Measurements from ENCODE around the gene MIPEP. TPM values are rescaled to one million over a fixed set of nuclear protein-coding genes. Genes with fewer than 3 reads are reported as not detected.

The MIPEP gene
- total and polyA plus RNA-seq, 9 of the 15 experiments (the other 6 are each of a cell fraction or from before 2014, with no cell fraction given), result 1.7 to 19.3 (median 13.1) TPM

DNA sequence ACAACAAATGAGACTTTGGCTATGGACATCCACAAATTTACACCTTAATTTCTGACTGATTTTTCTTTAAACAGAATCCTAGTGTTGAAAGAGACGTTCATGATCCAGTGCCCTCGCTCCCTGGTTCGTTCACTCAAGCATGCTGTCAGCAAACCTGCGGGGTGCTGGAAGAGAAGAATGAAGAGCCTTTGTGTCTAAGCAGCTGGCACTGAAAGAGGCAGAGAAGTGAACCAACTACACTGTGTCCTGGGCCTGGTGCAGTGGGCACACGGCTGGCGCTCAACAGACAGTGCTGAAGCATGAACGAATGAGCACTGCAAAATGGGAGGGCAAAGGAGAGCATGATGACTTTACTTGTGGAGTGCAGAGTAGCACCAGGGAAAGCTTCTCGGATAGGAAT, 46.8 kb downstream of the MIPEP start (continued):
- TF ChIP-seq, protein P1, sequence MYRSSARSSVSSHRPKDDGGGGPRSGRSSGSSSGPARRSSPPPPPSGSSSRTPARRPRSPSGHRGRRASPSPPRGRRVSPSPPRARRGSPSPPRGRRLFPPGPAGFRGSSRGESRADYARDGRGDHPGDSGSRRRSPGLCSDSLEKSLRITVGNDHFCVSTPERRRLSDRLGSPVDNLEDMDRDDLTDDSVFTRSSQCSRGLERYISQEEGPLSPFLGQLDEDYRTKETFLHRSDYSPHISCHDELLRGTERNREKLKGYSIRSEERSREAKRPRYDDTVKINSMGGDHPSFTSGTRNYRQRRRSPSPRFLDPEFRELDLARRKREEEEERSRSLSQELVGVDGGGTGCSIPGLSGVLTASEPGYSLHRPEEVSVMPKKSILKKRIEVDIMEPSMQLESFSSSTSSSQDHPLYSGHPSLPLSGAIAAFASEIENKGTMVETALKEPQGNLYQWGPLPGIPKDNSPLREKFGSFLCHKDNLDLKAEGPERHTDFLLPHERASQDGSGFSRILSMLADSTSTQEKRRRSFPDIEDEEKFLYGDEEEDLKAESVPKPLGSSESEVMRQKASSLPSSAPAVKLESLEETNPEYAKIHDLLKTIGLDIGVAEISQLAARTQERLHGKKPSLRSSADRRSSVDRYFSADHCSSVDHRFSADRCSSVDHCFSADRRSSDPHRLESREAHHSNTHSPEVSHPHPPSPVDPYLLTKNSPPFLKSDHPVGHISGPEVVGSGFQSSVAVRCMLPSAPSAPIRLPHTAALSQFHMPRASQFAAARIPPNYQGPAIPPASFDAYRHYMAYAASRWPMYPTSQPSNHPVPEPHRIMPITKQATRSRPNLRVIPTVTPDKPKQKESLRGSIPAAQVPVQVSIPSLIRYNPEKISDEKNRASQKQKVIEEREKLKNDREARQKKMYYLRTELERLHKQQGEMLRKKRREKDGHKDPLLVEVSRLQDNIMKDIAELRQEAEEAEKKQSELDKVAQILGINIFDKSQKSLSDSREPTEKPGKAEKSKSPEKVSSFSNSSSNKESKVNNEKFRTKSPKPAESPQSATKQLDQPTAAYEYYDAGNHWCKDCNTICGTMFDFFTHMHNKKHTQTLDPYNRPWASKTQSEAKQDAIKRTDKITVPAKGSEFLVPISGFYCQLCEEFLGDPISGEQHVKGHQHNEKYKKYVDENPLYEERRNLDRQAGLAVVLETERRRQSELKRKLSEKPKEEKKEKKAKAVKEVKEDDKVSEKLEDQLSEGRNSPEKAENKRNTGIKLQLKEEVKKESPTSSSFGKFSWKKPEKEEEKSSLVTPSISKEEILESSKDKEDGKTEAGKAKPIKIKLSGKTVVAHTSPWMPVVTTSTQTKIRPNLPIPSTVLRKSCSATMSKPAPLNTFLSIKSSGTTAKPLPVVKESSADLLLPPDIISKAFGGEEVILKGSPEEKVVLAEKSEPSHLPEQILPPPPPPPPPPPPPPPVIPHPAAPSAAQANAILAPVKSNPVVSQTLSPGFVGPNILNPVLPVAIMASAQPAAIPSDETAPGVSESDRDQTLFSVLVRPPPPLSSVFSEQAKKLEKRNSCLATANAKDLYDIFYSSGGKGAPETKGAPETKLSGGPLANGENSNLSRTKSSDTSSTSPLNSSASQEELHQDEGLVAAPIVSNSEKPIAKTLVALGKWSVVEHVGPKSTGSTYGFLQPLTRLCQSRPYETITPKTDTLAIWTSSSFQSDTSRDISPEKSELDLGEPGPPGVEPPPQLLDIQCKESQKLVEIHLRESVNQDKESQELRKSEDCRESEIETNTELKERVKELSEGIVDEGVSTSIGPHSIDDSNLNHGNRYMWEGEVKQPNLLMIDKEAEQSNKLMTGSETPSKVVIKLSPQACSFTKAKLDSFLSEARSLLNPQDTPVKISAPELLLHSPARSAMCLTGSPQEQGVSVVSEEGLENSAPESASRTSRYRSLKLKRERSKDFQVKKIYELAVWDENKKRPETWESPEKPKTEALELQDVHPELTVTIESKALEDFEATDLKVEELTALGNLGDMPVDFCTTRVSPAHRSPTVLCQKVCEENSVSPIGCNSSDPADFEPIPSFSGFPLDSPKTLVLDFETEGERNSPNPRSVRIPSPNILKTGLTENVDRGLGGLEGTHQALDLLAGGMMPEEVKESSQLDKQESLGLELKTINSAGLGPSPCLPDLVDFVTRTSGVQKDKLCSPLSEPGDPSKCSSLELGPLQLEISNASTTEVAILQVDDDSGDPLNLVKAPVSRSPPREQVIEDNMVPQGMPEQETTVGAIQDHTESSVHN (IDR thresholded peaks at IDR 0.05; ENCODE audit: borderline replicate concordance in 1 of 2, low read depth in 1 of 2), result no peak
- TF ChIP-seq, protein P2, sequence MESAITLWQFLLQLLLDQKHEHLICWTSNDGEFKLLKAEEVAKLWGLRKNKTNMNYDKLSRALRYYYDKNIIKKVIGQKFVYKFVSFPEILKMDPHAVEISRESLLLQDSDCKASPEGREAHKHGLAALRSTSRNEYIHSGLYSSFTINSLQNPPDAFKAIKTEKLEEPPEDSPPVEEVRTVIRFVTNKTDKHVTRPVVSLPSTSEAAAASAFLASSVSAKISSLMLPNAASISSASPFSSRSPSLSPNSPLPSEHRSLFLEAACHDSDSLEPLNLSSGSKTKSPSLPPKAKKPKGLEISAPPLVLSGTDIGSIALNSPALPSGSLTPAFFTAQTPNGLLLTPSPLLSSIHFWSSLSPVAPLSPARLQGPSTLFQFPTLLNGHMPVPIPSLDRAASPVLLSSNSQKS (CRISPR knock-in tag; IDR thresholded peaks at IDR 0.05), result no peak
- TF ChIP-seq FOXM1 (IDR thresholded peaks at IDR 0.05; ENCODE audit: low read depth) (no peak), FOXM1 (CRISPR knock-in tag; IDR thresholded peaks at IDR 0.05; ENCODE audit: low read depth) (no peak), ARID2 (IDR thresholded peaks at IDR 0.05) (no peak), NONO (IDR thresholded peaks at IDR 0.05; ENCODE audit: low read depth in 2 of 2, low read length in 1 of 2) (no peak), SAP30 (IDR thresholded peaks at IDR 0.05; ENCODE audit: borderline replicate concordance, insufficient read depth, low read depth, low read length, poor library complexity, severe bottlenecking) (no peak), ZFX (CRISPR knock-in tag; IDR thresholded peaks at IDR 0.05) (no peak)
- TF ChIP-seq, protein P3, sequence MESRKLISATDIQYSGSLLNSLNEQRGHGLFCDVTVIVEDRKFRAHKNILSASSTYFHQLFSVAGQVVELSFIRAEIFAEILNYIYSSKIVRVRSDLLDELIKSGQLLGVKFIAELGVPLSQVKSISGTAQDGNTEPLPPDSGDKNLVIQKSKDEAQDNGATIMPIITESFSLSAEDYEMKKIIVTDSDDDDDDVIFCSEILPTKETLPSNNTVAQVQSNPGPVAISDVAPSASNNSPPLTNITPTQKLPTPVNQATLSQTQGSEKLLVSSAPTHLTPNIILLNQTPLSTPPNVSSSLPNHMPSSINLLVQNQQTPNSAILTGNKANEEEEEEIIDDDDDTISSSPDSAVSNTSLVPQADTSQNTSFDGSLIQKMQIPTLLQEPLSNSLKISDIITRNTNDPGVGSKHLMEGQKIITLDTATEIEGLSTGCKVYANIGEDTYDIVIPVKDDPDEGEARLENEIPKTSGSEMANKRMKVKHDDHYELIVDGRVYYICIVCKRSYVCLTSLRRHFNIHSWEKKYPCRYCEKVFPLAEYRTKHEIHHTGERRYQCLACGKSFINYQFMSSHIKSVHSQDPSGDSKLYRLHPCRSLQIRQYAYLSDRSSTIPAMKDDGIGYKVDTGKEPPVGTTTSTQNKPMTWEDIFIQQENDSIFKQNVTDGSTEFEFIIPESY (CRISPR knock-in tag; IDR thresholded peaks at IDR 0.05), result no peak
- TF ChIP-seq, protein P4, sequence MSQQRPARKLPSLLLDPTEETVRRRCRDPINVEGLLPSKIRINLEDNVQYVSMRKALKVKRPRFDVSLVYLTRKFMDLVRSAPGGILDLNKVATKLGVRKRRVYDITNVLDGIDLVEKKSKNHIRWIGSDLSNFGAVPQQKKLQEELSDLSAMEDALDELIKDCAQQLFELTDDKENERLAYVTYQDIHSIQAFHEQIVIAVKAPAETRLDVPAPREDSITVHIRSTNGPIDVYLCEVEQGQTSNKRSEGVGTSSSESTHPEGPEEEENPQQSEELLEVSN (IDR thresholded peaks at IDR 0.05; ENCODE audit: borderline replicate concordance in 1 of 2, extremely low read depth in 1 of 2, insufficient read depth in 1 of 2, insufficient read length in 1 of 2, low read depth in 1 of 2, low read length in 1 of 2, poor library complexity in 1 of 2, severe bottlenecking in 1 of 2), result no peak
- TF ChIP-seq, protein P5, sequence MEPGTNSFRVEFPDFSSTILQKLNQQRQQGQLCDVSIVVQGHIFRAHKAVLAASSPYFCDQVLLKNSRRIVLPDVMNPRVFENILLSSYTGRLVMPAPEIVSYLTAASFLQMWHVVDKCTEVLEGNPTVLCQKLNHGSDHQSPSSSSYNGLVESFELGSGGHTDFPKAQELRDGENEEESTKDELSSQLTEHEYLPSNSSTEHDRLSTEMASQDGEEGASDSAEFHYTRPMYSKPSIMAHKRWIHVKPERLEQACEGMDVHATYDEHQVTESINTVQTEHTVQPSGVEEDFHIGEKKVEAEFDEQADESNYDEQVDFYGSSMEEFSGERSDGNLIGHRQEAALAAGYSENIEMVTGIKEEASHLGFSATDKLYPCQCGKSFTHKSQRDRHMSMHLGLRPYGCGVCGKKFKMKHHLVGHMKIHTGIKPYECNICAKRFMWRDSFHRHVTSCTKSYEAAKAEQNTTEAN (CRISPR knock-in tag; IDR thresholded peaks at IDR 0.05), result no peak

Data from K562 (cell line).